ENCODE data around the gene BIN1. TPM values are rescaled to one million over a fixed set of nuclear protein-coding genes. Genes with fewer than 3 reads are reported as not detected.
"Not testable (repeated sequence)": the region's sequence is repeated elsewhere in the genome, so short reads cannot be mapped to it uniquely, and the experiment has no call there.

Gene BIN1
- polyA plus RNA-seq, 3 donors from 2014 or later, result 110 to 169 (median 167) TPM

GRCh38 chr2:127124426-127124825 lies 17.5 kb upstream of the BIN1 start:
- Mint-ChIP-seq H3K36me3 (no peaks in the 10 kb centered on the region), H3K4me3 (no peak overlapping the region), H3K27me3 (ENCODE audit: low read depth in 3 of 3) (no peaks in the 10 kb centered on the region), H3K9me3 (no peaks in the 10 kb centered on the region), H3K4me1 (peaks cover 2 to 5% of the 10 kb centered on the region in 2 donors), H3K27ac (no peak overlapping the region)
- no peak for DNase-seq

DNA sequence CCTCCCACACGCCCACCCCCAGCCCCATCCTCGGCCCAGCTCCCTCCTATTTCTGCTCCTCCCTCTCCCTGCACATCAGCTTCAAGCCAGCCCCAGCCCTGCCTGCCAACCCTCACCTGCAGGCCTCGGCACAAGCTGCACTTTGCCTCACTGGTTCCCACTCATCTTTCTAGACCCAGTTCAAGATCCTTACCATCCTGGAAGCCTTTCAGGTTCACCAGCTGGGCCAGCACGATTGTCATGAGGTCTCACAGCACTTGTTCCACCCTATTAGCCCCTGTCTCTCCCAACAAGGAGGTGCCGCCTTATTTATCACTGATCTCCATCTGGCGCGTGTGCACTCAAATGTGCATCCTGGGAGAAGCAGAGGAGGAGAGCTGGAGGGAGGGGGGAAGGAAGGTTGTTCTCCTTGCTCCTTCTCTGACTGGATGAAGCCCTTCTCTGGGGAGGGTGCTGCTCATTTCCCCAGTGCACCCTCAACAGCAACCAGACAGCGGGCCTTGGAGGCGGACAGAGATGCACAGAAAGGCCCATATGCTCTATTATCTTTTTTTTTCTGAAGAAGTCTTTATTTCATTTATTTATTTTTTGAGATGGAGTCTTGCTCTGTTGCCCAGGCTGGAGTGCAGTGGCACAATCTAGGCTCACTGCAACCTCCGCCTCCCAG lies 15.5 kb upstream of the BIN1 start:
- no peaks in the 10 kb centered on the region for H3K27me3 Mint-ChIP-seq (ENCODE audit: low read depth in 3 of 3)
- no peaks in the 10 kb centered on the region for H3K9me3 Mint-ChIP-seq
- no peak for DNase-seq
- no peak overlapping the region for H3K27ac Mint-ChIP-seq
- no peaks in the 10 kb centered on the region for H3K36me3 Mint-ChIP-seq
- H3K4me3 Mint-ChIP-seq, result no peak overlapping the region
- H3K4me1 Mint-ChIP-seq, result no peaks in the 10 kb centered on the region

DNA sequence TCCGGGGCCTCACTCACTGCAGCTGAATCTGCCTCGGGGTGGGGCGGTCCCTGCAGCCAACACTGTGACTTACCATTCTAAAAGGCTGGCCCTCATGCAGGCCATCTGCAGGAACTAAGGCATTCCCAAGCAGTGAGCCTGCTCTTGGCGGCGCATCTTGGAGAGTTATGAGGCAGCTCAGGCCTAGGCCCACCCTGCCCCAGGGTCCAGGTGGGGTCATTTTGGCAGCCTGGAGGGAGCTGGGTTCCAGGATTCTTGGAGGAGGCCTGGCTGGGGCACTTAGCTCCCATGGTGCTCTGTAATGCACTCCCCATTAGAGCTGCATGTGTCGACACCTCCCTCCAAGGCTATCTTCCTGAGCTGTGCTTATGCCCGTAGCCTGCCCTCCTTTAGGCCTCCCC lies 14.8 kb upstream of the BIN1 start:
- H3K9me3 Mint-ChIP-seq, result no peaks in the 10 kb centered on the region
- H3K4me3 Mint-ChIP-seq, result no peak overlapping the region
- no peaks in the 10 kb centered on the region for H3K4me1 Mint-ChIP-seq
- no peak overlapping the region for H3K27ac Mint-ChIP-seq
- H3K36me3 Mint-ChIP-seq, result no peaks in the 10 kb centered on the region
- DNase-seq, result no peak
- no peaks in the 10 kb centered on the region for H3K27me3 Mint-ChIP-seq (ENCODE audit: low read depth in 3 of 3)

DNA sequence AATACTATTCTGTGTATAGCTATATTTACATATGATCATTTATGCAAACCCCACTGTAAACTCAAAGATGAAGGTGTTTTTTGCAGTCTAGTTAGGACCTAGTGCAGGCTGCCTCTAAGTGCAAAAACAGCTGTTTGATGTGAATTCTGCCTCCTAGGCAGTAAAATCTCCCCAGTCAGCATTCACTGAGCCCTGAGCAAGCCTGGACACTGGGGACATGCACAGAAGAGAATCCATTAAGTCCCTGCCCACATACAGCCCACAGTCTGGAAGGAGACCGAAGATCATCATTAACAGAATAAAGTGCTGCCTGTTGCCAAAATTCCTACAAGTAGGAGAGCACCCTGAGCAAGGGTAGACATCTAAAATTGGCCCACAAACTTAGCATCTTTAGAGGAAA lies 14.4 kb upstream of the BIN1 start:
- Mint-ChIP-seq H3K27ac (no peak overlapping the region), H3K4me3 (no peak overlapping the region), H3K36me3 (no peaks in the 10 kb centered on the region), H3K4me1 (no peaks in the 10 kb centered on the region), H3K9me3 (no peaks in the 10 kb centered on the region), H3K27me3 (ENCODE audit: low read depth in 3 of 3) (no peaks in the 10 kb centered on the region)
- DNase-seq, result no peak

GRCh38 chr2:127120408-127120807 lies 13.5 kb upstream of the BIN1 start:
- H3K4me3 Mint-ChIP-seq; H3K36me3 Mint-ChIP-seq; H3K4me1 Mint-ChIP-seq; H3K27ac Mint-ChIP-seq; H3K9me3 Mint-ChIP-seq; H3K27me3 Mint-ChIP-seq (ENCODE audit: low read depth in 3 of 3); DNase-seq: not testable (repeated sequence)

DNA sequence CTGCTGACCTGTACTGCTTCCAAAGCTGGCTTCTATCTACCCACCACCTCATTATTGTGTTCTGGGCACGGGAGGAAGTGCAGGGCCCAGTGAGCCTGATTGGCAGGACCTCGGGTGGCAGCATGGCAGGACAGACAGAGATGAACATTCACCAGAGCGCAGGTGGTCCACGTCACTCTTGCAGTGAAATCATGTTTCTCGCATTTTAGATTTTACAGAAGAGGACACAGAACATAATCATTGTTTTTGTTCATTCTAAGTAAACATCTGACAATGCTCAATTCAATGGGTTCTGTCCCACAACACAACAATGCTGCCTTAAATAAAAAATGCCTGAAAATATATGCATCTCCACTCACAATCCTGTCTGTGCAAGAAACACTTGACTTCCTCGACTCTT lies 11.5 kb upstream of the BIN1 start:
- Mint-ChIP-seq H3K36me3 (no peaks in the 10 kb centered on the region), H3K27me3 (ENCODE audit: low read depth in 3 of 3) (no peaks in the 10 kb centered on the region), H3K4me1 (no peaks in the 10 kb centered on the region), H3K27ac (no peak overlapping the region), H3K4me3 (no peak overlapping the region), H3K9me3 (no peaks in the 10 kb centered on the region)
- no peak for DNase-seq

DNA sequence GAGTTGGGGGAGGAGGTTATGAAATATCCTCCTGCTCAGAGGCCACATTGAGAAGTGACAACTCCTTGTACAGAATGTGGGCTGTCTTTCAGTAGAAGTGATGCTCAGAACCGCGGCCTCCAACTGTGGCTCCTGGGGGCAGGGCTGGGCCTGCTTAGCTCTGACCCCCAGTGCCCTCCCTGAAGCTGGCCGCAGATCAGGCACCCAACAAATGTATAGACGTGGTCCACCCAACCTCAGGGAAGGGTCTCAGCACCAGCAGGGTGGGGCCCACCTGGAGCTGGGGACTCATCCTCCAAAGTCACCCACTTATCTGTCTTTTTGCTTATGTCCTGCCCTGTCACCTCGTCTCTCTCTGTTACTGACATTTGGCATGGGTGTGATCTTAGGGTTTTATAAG lies 11.1 kb upstream of the BIN1 start:
- H3K4me3 Mint-ChIP-seq, result no peak overlapping the region
- no peaks in the 10 kb centered on the region for H3K36me3 Mint-ChIP-seq
- no peaks in the 10 kb centered on the region for H3K4me1 Mint-ChIP-seq
- DNase-seq, result no peak
- no peak overlapping the region for H3K27ac Mint-ChIP-seq
- H3K9me3 Mint-ChIP-seq, result no peaks in the 10 kb centered on the region
- no peaks in the 10 kb centered on the region for H3K27me3 Mint-ChIP-seq (ENCODE audit: low read depth in 3 of 3)

DNA sequence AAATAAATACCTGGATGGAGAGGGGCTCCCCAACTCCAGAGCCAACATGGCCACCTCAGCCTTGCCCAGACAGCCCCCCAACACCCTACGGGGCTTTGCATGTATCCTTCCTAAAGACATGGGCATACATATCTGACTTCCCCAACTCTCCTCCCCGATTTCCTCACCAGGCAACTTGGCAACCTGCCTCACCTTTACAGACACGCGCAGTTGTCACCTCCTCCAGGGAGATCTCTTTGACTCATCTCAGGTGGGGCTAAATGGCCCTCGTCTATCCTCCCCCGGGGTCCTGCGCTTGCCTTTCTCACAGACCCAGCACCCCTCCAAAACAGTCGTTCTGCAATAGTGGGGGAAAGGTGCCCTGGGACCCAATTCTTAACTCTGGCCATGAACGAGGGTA lies 10.6 kb upstream of the BIN1 start:
- DNase-seq, result no peak
- no peaks in the 10 kb centered on the region for H3K36me3 Mint-ChIP-seq
- no peak overlapping the region for H3K4me3 Mint-ChIP-seq

GRCh38 chr2:127115471-127116199 lies 8.7 kb upstream of the BIN1 start:
- H3K36me3 Mint-ChIP-seq, result no peaks in the 10 kb centered on the region
- no peak overlapping the region for H3K4me3 Mint-ChIP-seq
- DNase-seq, result no peak
- H3K27me3 Mint-ChIP-seq (ENCODE audit: low read depth in 3 of 3), result peaks cover 0 to 5% (median 0%) of the 10 kb centered on the region in 3 donors
- no peaks in the 10 kb centered on the region for H3K4me1 Mint-ChIP-seq
- H3K9me3 Mint-ChIP-seq, result no peaks in the 10 kb centered on the region
- no peak overlapping the region for H3K27ac Mint-ChIP-seq

More for the DNA sequence above, 10.6 kb upstream of the BIN1 start:
- Mint-ChIP-seq H3K27me3 (ENCODE audit: low read depth in 3 of 3) (no peaks in the 10 kb centered on the region), H3K4me1 (no peaks in the 10 kb centered on the region), H3K27ac (no peak overlapping the region), H3K9me3 (no peaks in the 10 kb centered on the region)

GRCh38 chr2:127110985-127111384 lies 4.0 kb upstream of the BIN1 start:
- Mint-ChIP-seq H3K4me3 (no peak overlapping the region), H3K27ac (no peak overlapping the region), H3K36me3 (no peaks in the 10 kb centered on the region), H3K4me1 (peaks cover 7% of the 10 kb centered on the region in 2 donors), H3K9me3 (no peaks in the 10 kb centered on the region), H3K27me3 (ENCODE audit: low read depth in 3 of 3) (peaks cover 0 to 5% (median 3%) of the 10 kb centered on the region in 3 donors)
- DNase-seq, result no peak

- Mint-ChIP-seq H3K9me3 (no peaks in the 10 kb centered on the region), H3K27ac (peak overlapping the region in 4 of 6 donors; percentile 48 to 84 (median 76)), H3K27me3 (ENCODE audit: low read depth in 3 of 3) (peaks cover 0 to 7% (median 5%) of the 10 kb centered on the region in 3 donors), H3K36me3 (no peaks in the 10 kb centered on the region), H3K4me3 (peak overlapping the region; percentile 87 to 92 (median 91)), H3K4me1 (peaks cover 12 to 13% of the 10 kb centered on the region in 2 donors)
- DNase-seq, result no peak
These were observed 1.2 kb upstream of the BIN1 start for GRCh38 chr2:127108090-127108523.

DNA sequence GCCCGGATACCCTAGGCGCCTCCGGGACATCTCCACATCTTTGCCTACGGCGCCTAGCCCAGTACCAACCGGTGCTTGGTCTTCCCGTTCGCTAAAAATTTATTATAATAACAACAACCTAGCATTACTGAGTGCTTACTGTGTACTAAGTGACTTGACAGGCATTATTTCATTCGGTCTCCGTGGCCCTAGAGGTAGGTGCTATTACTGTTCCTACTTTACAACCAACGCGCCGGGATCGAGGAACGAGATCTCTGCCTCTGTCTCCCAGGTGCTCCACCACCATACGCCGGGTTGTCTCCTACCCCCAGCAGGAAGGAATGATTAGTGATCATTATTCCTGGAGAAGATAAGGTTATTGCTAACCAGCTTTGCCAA lies 657 bp upstream of the BIN1 start:
- no peak for DNase-seq
- Mint-ChIP-seq H3K4me3 (peak overlapping the region; percentile 87 to 92 (median 91)), H3K4me1 (peaks cover 12 to 13% of the 10 kb centered on the region in 2 donors), H3K36me3 (no peaks in the 10 kb centered on the region), H3K9me3 (no peaks in the 10 kb centered on the region), H3K27me3 (ENCODE audit: low read depth in 3 of 3) (peaks cover 0 to 7% (median 5%) of the 10 kb centered on the region in 3 donors), H3K27ac (peak overlapping the region; percentile 48 to 84 (median 72))

DNA sequence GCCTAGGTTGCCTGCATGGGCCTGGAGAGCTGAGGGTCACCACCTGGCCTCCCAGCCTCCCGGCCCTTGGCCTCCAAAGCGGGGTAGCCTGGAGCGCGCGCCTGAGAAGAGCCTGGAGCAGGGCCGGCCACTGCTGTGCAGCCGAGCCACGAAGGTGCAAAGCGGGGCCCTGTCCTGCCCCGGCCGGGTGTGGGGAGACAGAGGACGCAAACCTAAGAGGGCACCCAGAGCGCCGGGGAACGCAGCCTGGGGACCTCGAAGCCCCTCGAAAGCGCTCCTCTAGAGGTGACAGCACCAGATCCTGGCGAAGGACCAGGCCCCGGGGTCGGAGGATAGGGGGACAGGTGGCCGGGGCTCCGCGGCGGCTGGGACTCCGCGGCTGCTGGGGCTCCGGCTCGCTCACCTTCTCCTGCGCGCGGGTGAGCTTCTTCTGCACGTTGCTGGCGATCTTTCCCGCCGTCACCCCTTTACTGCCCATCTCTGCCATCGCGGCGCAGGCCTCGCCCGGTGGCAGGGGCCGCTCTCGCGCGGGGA lies 430 bp downstream of the BIN1 start:
- no peak for DNase-seq
- Mint-ChIP-seq H3K9me3 (no peaks in the 10 kb centered on the region), H3K4me1 (peaks cover 12 to 13% of the 10 kb centered on the region in 2 donors), H3K4me3 (peak overlapping the region; percentile 70 to 83 (median 74)), H3K36me3 (no peaks in the 10 kb centered on the region), H3K27me3 (ENCODE audit: low read depth in 3 of 3) (peaks cover 0 to 7% (median 4%) of the 10 kb centered on the region in 3 donors), H3K27ac (peak overlapping the region in 2 of 6 donors; percentile 32 to 40)

- Mint-ChIP-seq H3K36me3 (no peaks in the 10 kb centered on the region), H3K27ac (peak overlapping the region in 1 of 6 donors; percentile 32), H3K27me3 (ENCODE audit: low read depth in 3 of 3) (peaks cover 0 to 7% (median 2%) of the 10 kb centered on the region in 3 donors), H3K4me3 (peak overlapping the region; percentile 70 to 83 (median 74)), H3K9me3 (no peaks in the 10 kb centered on the region), H3K4me1 (peaks cover 12 to 13% of the 10 kb centered on the region in 2 donors)
- DNase-seq, result peak in 1 of 3 donors; percentile 12
These were observed 1.1 kb downstream of the BIN1 start for GRCh38 chr2:127105656-127106456.

Measured in immature natural killer cell (primary cell).